Keratinocyte (primary cell): Measurements from ENCODE around the gene MYO1D. TPM values are rescaled to one million over a fixed set of nuclear protein-coding genes. Genes with fewer than 3 reads are reported as not detected.

Experiments
- DNase-seq: peaks from one replicate; pipeline ENCODE4 v3.0.0-alpha.2; 2011; ENCODE audit warnings: low read depth, missing footprints, low spot score
- FAIRE-seq: peaks from 2 replicates; lab custom pipeline; 2011; peaks lifted over from hg19 to GRCh38; lab: Jason Lieb, UNC
- H2AFZ ChIP-seq: 2 replicates; pipeline ENCODE4 v1.6.0; 2012; ENCODE audit warnings: low read length, control low read depth, inconsistent platforms; ENCODE audit not compliant: control insufficient read depth
- H3K27ac ChIP-seq: 2 replicates; pipeline ENCODE4 v1.5.1; 2011; ENCODE audit warnings: low read length; ENCODE audit not compliant: control insufficient read depth, insufficient read depth
- H3K27me3 ChIP-seq: 3 replicates; pipeline ENCODE4 v1.6.0; 2011; ENCODE audit warnings: low read length; ENCODE audit not compliant: control insufficient read depth, insufficient read depth; ENCODE audit errors: extremely low read depth
- H3K36me3 ChIP-seq, 2 experiments: 2 replicates in 1 of 2; 3 replicates in 1 of 2; pipeline ENCODE4 v1.5.1; 2011; ENCODE audit warnings: low read length in 2 of 2, mild to moderate bottlenecking in 1 of 2; ENCODE audit not compliant: control insufficient read depth in 2 of 2, insufficient read depth in 2 of 2; ENCODE audit errors: extremely low read depth in 1 of 2
- H3K4me1 ChIP-seq: 3 replicates; pipeline ENCODE4 v1.5.1; 2011; ENCODE audit warnings: low read length; ENCODE audit not compliant: control insufficient read depth, insufficient read depth; ENCODE audit errors: extremely low read depth
- H3K4me2 ChIP-seq: 3 replicates; pipeline ENCODE4 v1.6.0; 2011; ENCODE audit warnings: low read depth, low read length; ENCODE audit not compliant: control insufficient read depth, insufficient read depth; ENCODE audit errors: extremely low read depth
- H3K4me3 ChIP-seq, 3 experiments: fragments of 200-600 bp in 1 of 3; sonication (generic) in 1 of 3; 2 replicates in 2 of 3; 3 replicates in 1 of 3; pipeline ENCODE4 v1.5.1; 2011 to 2016; ENCODE audit warnings: low read length in 3 of 3, mild to moderate bottlenecking in 3 of 3, control low read depth in 2 of 3, inconsistent platforms in 1 of 3, low read depth in 1 of 3, mixed read lengths in 1 of 3, mixed run types in 1 of 3, moderate library complexity in 1 of 3; ENCODE audit not compliant: control insufficient read depth in 2 of 3, insufficient read depth in 2 of 3; ENCODE audit errors: extremely low read depth in 1 of 3
- H3K79me2 ChIP-seq: 2 replicates; pipeline ENCODE4 v1.6.0; 2012; ENCODE audit warnings: low read length; ENCODE audit not compliant: control insufficient read depth, insufficient read depth
- H3K9ac ChIP-seq: 3 replicates; pipeline ENCODE4 v1.6.0; 2011; ENCODE audit warnings: low read length; ENCODE audit not compliant: control insufficient read depth, insufficient read depth; ENCODE audit errors: extremely low read depth
- H3K9me1 ChIP-seq: 3 replicates; pipeline ENCODE4 v1.6.0; 2011; ENCODE audit warnings: low read length; ENCODE audit not compliant: control insufficient read depth, insufficient read depth; ENCODE audit errors: extremely low read depth
- H3K9me3 ChIP-seq: 2 replicates; pipeline ENCODE4 v1.5.1; 2012; ENCODE audit warnings: low read depth, low read length; ENCODE audit not compliant: control insufficient read depth
- H4K20me1 ChIP-seq: 3 replicates; pipeline ENCODE4 v1.6.0; 2011; ENCODE audit warnings: low read length; ENCODE audit not compliant: control insufficient read depth, insufficient read depth; ENCODE audit errors: extremely low read depth
- EZH2 ChIP-seq: IDR thresholded peaks from one replicate; pipeline ENCODE4 v1.6.1; 2012; ENCODE audit warnings: inconsistent platforms, mild to moderate bottlenecking, low read length, moderate library complexity
- dilution Hi-C: fragments of 300-500 bp; cut with MboI; formaldehyde crosslinking; loops from one replicate; pipeline ENCODE4 v1.7.0; 2020; ENCODE audit warnings: low sequenced_read_pairs; ENCODE audit not compliant: extremely low pct_ligation_motif_present
- polyA plus RNA-seq, 5 experiments: library from polyadenylated mRNA; depleted of rRNA in 3 of 5; stranded (reverse) in 3 of 5; stranded (forward) in 1 of 5; unstranded in 1 of 5; fragments of >200 nt; gene quantifications; 1 replicate in 1 of 5; 2 replicates in 3 of 5; 3 replicates in 1 of 5; pipeline versions ENCODE4 v1.2.1 to v1.2.3, GENCODE V29; 2011 to 2012; ENCODE audit warnings: missing spikeins in 2 of 5, low read depth in 1 of 5, low replicate concordance in 1 of 5
- TF ChIP-seq, protein P1 (sequence below), 3 experiments: IDR thresholded peaks in 1 of 3; conservative IDR thresholded peaks in 1 of 3; optimal IDR thresholded peaks in 1 of 3; 2 replicates in 2 of 3; 3 replicates in 1 of 3; pipeline versions ENCODE3 to v1.5.1; 2011; ENCODE audit warnings: low read length in 3 of 3, mild to moderate bottlenecking in 3 of 3, moderate library complexity in 2 of 3, control low read depth in 1 of 3, inconsistent platforms in 1 of 3; ENCODE audit not compliant: insufficient read depth in 2 of 3; ENCODE audit errors: extremely low read depth in 1 of 3

Gene MYO1D
- polyA plus RNA-seq, 1 donor (not counting 4 experiments of a cell fraction or from before 2014, with no cell fraction given): 33.7 TPM

DNA sequence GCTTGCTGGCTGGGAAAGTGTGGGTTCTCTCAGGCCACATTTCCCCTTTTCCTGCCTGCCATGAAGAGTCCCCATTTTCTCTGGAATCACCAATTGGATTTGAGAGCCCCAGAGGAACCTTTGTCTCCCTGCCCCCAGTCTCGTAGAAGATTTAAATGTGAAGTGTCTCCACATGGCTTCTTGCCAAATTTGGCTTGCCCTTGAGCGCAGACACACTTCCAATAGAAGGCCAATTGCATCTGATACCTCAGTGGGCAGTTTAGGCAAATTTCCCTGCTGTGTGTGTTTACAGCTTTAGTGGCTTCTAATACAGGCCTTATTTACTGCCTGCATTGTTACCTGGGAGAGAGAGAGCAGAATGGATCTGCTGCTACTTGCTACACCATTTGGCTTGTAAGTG lies 360.5 kb downstream of the MYO1D start:
- Histone ChIP-seq H3K4me2 (no peak overlapping the region), H3K79me2 (no peaks in the 10 kb centered on the region), H4K20me1 (no peaks in the 10 kb centered on the region), H2AFZ (no peak overlapping the region), H3K4me3 (no peak overlapping the region), H3K4me1 (peaks cover 13% of the 10 kb centered on the region), H3K36me3 (no peaks in the 10 kb centered on the region), H3K9me1 (no peaks in the 10 kb centered on the region), H3K9ac (no peak overlapping the region), H3K27ac (no peak overlapping the region), H3K27me3 (no peaks in the 10 kb centered on the region), H3K9me3 (no peaks in the 10 kb centered on the region)
- TF ChIP-seq EZH2: no peak
- TF ChIP-seq, protein P1, sequence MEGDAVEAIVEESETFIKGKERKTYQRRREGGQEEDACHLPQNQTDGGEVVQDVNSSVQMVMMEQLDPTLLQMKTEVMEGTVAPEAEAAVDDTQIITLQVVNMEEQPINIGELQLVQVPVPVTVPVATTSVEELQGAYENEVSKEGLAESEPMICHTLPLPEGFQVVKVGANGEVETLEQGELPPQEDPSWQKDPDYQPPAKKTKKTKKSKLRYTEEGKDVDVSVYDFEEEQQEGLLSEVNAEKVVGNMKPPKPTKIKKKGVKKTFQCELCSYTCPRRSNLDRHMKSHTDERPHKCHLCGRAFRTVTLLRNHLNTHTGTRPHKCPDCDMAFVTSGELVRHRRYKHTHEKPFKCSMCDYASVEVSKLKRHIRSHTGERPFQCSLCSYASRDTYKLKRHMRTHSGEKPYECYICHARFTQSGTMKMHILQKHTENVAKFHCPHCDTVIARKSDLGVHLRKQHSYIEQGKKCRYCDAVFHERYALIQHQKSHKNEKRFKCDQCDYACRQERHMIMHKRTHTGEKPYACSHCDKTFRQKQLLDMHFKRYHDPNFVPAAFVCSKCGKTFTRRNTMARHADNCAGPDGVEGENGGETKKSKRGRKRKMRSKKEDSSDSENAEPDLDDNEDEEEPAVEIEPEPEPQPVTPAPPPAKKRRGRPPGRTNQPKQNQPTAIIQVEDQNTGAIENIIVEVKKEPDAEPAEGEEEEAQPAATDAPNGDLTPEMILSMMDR (optimal IDR thresholded peaks at IDR 0.05 in 1 of 3, IDR thresholded peaks at IDR 0.05 in 1 of 3, conservative IDR thresholded peaks at IDR 0.05 in 1 of 3; ENCODE audit: extremely low read depth in 1 of 3, insufficient read depth in 2 of 3, low read length in 3 of 3): no peak
- DNase-seq (no peak), FAIRE-seq (no peak)
- dilution Hi-C loops: no loop called here

DNA sequence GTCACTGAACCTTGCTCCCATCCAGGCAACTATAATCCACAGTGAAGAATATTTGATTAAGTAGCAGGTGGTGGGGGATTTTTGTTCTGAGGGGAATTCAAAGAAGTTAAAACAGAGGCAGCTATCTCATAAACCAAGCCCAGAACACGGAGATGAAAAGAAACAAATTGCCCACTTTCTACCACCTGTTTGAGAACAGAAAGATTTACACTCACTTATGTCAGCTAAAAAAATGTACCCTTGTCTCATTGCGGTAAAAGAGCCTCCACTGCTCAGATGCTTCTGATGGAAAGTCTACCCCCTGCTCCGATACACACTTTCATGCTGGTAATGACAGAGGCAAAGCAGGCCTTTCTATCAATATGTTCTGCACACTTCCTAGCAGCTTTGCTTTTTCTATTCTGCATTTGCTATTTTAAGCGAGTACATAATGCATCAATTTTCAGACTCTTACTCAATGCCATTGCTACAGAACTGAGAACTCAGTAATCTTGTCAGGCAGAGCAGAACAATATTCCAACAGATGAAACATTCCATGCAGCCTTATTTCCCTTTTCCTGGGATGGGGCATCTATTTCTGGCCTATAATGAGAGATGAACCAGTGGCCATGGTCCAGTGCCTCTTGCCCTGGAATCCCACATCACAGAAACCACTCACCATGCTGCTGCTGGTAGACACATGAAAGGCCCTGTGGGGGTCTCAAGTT lies 361.1 kb downstream of the MYO1D start:
- no peak overlapping the region for H2AFZ ChIP-seq
- H3K4me2 ChIP-seq: no peak overlapping the region
- H3K27ac ChIP-seq: no peak overlapping the region
- no peaks in the 10 kb centered on the region for H3K9me3 ChIP-seq
- dilution Hi-C loops: no loop called here
- no peaks in the 10 kb centered on the region for H3K79me2 ChIP-seq
- FAIRE-seq (no peak), DNase-seq (no peak)
- no peaks in the 10 kb centered on the region for H3K36me3 ChIP-seq
- no peak for TF ChIP-seq EZH2
- TF ChIP-seq, protein P1 (optimal IDR thresholded peaks at IDR 0.05 in 1 of 3, IDR thresholded peaks at IDR 0.05 in 1 of 3, conservative IDR thresholded peaks at IDR 0.05 in 1 of 3; ENCODE audit: extremely low read depth in 1 of 3, insufficient read depth in 2 of 3, low read length in 3 of 3): no peak
- H3K4me1 ChIP-seq: peaks cover 13% of the 10 kb centered on the region
- H4K20me1 ChIP-seq: no peaks in the 10 kb centered on the region
- H3K9me1 ChIP-seq: no peaks in the 10 kb centered on the region
- H3K9ac ChIP-seq: no peak overlapping the region
- H3K4me3 ChIP-seq: no peak overlapping the region
- no peaks in the 10 kb centered on the region for H3K27me3 ChIP-seq
